C4-2B (cell line): Measurements from ENCODE around the gene RUFY4.

Experiments used
- CTCF ChIP-seq: fragments of 450-650 bp; conservative IDR thresholded peaks from 2 replicates; pipeline ENCODE4 v1.5.1; 2017; ENCODE audit warnings: mild to moderate bottlenecking
- ZFX ChIP-seq: fragments of 450-650 bp; IDR thresholded peaks from 2 replicates; pipeline ENCODE4 v1.6.1; 2017

GRCh38 chr2:218026244-218026643 lies 42.8 kb upstream of the RUFY4 start:
- TF ChIP-seq CTCF (no peak), ZFX (no peak)
